SK-N-SH (cell line): Measurements from ENCODE around the gene LILRB4. TPM values are rescaled to one million over a fixed set of nuclear protein-coding genes. Genes with fewer than 3 reads are reported as not detected.

ENCODE experiments used
- CTCF ChIA-PET: fragments of 300-600, 350-600 bp; formaldehyde crosslinking; extraction: SDS; loops from one replicate; lab custom pipeline; 2021; lab: Yijun Ruan, JAX
- POLR2A ChIA-PET: fragments of 350-600 bp; sonication (Branson Sonifier 250); formaldehyde crosslinking; extraction: SDS; loops from one replicate; lab custom pipeline; 2020; ENCODE audit warnings: antibody characterized with exemption, inconsistent platforms; lab: Yijun Ruan, JAX
- DNase-seq: peaks from one replicate; pipeline ENCODE4 v3.0.0; 2012
- H2AFZ ChIP-seq: fragments of 200-600 bp; sonication (generic); 2 replicates; pipeline ENCODE4 v1.8.1; 2016; ENCODE audit warnings: antibody characterized with exemption, mild to moderate bottlenecking, low read depth
- H3F3A ChIP-seq: fragments of 200-600 bp; sonication (generic); replicated peaks from 2 replicates; pipeline ENCODE3; 2016; ENCODE audit warnings: antibody characterized with exemption, mild to moderate bottlenecking; ENCODE audit not compliant: insufficient read depth
- H3K27ac ChIP-seq, 2 experiments: fragments of 200-500 bp in 1 of 2; fragments of 200-600 bp in 1 of 2; sonication (Bioruptor generic) in 1 of 2; sonication (generic), shearing (Covaris generic) in 1 of 2; 2 replicates each; pipeline versions ENCODE4 v1.5.1 to v1.6.1; 2014 to 2016; ENCODE audit warnings: low read depth in 2 of 2, inconsistent platforms in 1 of 2, low read length in 1 of 2, mild to moderate bottlenecking in 1 of 2, mixed read lengths in 1 of 2
- H3K27me3 ChIP-seq: fragments of 200-600 bp; sonication (generic), shearing (Covaris generic); 2 replicates; pipeline ENCODE4 v1.6.1; 2016; ENCODE audit warnings: mixed run types; ENCODE audit not compliant: insufficient read depth
- H3K36me3 ChIP-seq, 2 experiments: fragments of 200-500 bp in 1 of 2; fragments of 200-600 bp in 1 of 2; sonication (Bioruptor generic) in 1 of 2; sonication (generic) in 1 of 2; replicated peaks in 1 of 2; 2 replicates each; pipeline versions ENCODE3 to v1.5.1; 2014 to 2016; ENCODE audit warnings: low read length in 1 of 2, mild to moderate bottlenecking in 1 of 2; ENCODE audit not compliant: insufficient read depth in 2 of 2, control insufficient read depth in 1 of 2
- H3K4me1 ChIP-seq, 2 experiments: fragments of 200-500 bp in 1 of 2; fragments of 200-600 bp in 1 of 2; sonication (Bioruptor generic) in 1 of 2; sonication (generic), shearing (Covaris generic) in 1 of 2; 2 replicates each; pipeline versions ENCODE4 v1.5.1 to v1.6.1; 2014 to 2016; ENCODE audit warnings: low read depth in 1 of 2, low read length in 1 of 2, mixed run types in 1 of 2; ENCODE audit not compliant: insufficient read depth in 2 of 2, control insufficient read depth in 1 of 2
- H3K4me2 ChIP-seq: fragments of 200-600 bp; sonication (generic), shearing (Covaris generic); 2 replicates; pipeline ENCODE4 v1.6.1; 2017; ENCODE audit warnings: mixed run types
- H3K4me3 ChIP-seq, 2 experiments: fragments of 200-500 bp in 1 of 2; fragments of 200-600 bp in 1 of 2; sonication (Bioruptor generic) in 1 of 2; sonication (generic), shearing (Covaris generic) in 1 of 2; 2 replicates each; pipeline versions ENCODE4 v1.5.1 to v1.8.1; 2014 to 2016; ENCODE audit warnings: low read depth in 2 of 2, inconsistent platforms in 1 of 2, low read length in 1 of 2, mild to moderate bottlenecking in 1 of 2, mixed read lengths in 1 of 2, moderate library complexity in 1 of 2
- H3K79me2 ChIP-seq: fragments of 200-600 bp; sonication (generic); 2 replicates; pipeline ENCODE4 v1.8.1; 2017; ENCODE audit warnings: mild to moderate bottlenecking; ENCODE audit not compliant: insufficient read depth
- H3K9ac ChIP-seq: fragments of 200-600 bp; sonication (generic); 2 replicates; pipeline ENCODE4 v1.6.1; 2017; ENCODE audit warnings: mixed run types
- H3K9me2 ChIP-seq: fragments of 200-600 bp; sonication (generic); 2 replicates; pipeline ENCODE4 v1.6.1; 2017; ENCODE audit warnings: mixed run types
- H3K9me3 ChIP-seq: fragments of 200-600 bp; sonication (generic); 2 replicates; pipeline ENCODE4 v1.6.1; 2017; ENCODE audit warnings: mixed run types, mild to moderate bottlenecking, moderate library complexity
- H4K20me1 ChIP-seq: fragments of 200-600 bp; sonication (generic); 2 replicates; pipeline ENCODE4 v1.6.1; 2017; ENCODE audit warnings: mild to moderate bottlenecking, mixed run types; ENCODE audit not compliant: insufficient read depth
- CHD2 ChIP-seq: fragments of 150-350 bp; IDR thresholded peaks from 2 replicates; pipeline ENCODE4 v1.6.1; 2018; ENCODE audit warnings: low read length; ENCODE audit not compliant: partially characterized antibody
- FOXM1 ChIP-seq: IDR thresholded peaks from 2 replicates; pipeline ENCODE4 v1.4.0; 2012; ENCODE audit warnings: low read depth, mild to moderate bottlenecking
- JUND ChIP-seq: IDR thresholded peaks from 2 replicates; pipeline ENCODE4 v1.4.0; 2012
- MXI1 ChIP-seq: IDR thresholded peaks from 2 replicates; pipeline ENCODE4 v1.6.1; 2012; ENCODE audit warnings: mild to moderate bottlenecking, low read depth, low read length, improper control_type of control experiment
- RCOR1 ChIP-seq: fragments of 150-350 bp; IDR thresholded peaks from 2 replicates; pipeline ENCODE4 v1.6.1; 2017; ENCODE audit warnings: antibody characterized with exemption, low read length
- REST ChIP-seq: IDR thresholded peaks from 2 replicates; pipeline ENCODE4 v1.6.1; 2012; ENCODE audit warnings: mild to moderate bottlenecking, low read depth, low read length, moderate library complexity
- RXRA ChIP-seq: IDR thresholded peaks from 2 replicates; pipeline ENCODE4 v1.4.0; 2012; ENCODE audit warnings: low read depth, mild to moderate bottlenecking, borderline replicate concordance
- TAF1 ChIP-seq: IDR thresholded peaks from 2 replicates; pipeline ENCODE4 v1.6.1; 2012; ENCODE audit warnings: low read depth, mild to moderate bottlenecking, low read length, moderate library complexity, borderline replicate concordance
- TCF12 ChIP-seq: IDR thresholded peaks from 2 replicates; pipeline ENCODE4 v1.4.0; 2012
- ZBTB33 ChIP-seq: IDR thresholded peaks from 2 replicates; pipeline ENCODE4 v1.4.0; 2012; ENCODE audit warnings: low read depth, borderline replicate concordance
- WGBS: methylation state at CpG from one replicate; pipeline ENCODE4 v1.1.6; 2017; ENCODE audit warnings: low lambda C conversion rate; 5-methylcytosine and 5-hydroxymethylcytosine counted together
- polyA plus RNA-seq, 3 experiments: library from polyadenylated mRNA; depleted of rRNA; stranded (reverse); fragments of >200 nt; gene quantifications; 2 replicates each; pipeline ENCODE4 v1.2.3, GENCODE V29; 2012
- TF ChIP-seq, protein P1 (sequence below): fragments of 200-600 bp; sonication (generic); IDR thresholded peaks from 2 replicates; pipeline ENCODE4 v1.6.1; 2017; ENCODE audit warnings: antibody characterized with exemption, mild to moderate bottlenecking, moderate library complexity

Gene LILRB4
- polyA plus RNA-seq, 1 of the 3 experiments (the other 2 are of a cell fraction), result not detected

DNA sequence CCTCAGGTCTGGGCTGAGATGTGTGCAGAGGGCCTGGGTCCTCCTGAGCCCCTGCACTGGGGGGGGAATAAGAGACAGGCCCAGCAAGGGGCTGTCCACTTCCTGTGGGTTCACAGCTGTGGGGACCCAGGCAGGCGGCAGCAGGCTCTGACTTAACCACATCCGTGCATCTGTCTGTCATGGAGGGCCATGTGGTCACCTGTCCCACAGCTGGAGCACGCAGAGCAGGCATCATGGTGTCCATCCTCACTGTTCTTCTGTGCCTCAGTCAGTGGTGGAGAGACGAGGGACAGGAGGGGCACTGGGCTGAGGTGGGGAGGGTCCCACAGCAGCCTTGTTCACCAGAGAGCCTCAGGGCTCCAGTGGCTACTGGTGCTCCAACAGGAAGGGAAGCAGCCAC lies 45.2 kb downstream of the LILRB4 start:
- Histone ChIP-seq H3K36me3 (no peaks in the 10 kb centered on the region), H2AFZ (no peak overlapping the region), H3K9ac (no peak overlapping the region), H3K4me1 (no peaks in the 10 kb centered on the region), H3K27ac (no peak overlapping the region), H3K4me3 (no peak overlapping the region), H3K79me2 (no peaks in the 10 kb centered on the region), H3K9me2 (no peaks in the 10 kb centered on the region), H3K27me3 (no peaks in the 10 kb centered on the region), H4K20me1 (no peaks in the 10 kb centered on the region), H3F3A (no peaks in the 10 kb centered on the region), H3K4me2 (no peak overlapping the region), H3K9me3 (no peaks in the 10 kb centered on the region)
- TF ChIP-seq ZBTB33 (no peak), FOXM1 (no peak), REST (no peak), MXI1 (no peak), RCOR1 (no peak), CHD2 (no peak), RXRA (no peak), JUND (no peak), TCF12 (no peak)
- TF ChIP-seq, protein P1, sequence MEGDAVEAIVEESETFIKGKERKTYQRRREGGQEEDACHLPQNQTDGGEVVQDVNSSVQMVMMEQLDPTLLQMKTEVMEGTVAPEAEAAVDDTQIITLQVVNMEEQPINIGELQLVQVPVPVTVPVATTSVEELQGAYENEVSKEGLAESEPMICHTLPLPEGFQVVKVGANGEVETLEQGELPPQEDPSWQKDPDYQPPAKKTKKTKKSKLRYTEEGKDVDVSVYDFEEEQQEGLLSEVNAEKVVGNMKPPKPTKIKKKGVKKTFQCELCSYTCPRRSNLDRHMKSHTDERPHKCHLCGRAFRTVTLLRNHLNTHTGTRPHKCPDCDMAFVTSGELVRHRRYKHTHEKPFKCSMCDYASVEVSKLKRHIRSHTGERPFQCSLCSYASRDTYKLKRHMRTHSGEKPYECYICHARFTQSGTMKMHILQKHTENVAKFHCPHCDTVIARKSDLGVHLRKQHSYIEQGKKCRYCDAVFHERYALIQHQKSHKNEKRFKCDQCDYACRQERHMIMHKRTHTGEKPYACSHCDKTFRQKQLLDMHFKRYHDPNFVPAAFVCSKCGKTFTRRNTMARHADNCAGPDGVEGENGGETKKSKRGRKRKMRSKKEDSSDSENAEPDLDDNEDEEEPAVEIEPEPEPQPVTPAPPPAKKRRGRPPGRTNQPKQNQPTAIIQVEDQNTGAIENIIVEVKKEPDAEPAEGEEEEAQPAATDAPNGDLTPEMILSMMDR, result no peak
- no peak for DNase-seq
- WGBS, result 7% methylated on average over 3 of the region's 4 CpGs
- ChIA-PET POLR2A (no interaction called here), CTCF (no interaction called here)

DNA sequence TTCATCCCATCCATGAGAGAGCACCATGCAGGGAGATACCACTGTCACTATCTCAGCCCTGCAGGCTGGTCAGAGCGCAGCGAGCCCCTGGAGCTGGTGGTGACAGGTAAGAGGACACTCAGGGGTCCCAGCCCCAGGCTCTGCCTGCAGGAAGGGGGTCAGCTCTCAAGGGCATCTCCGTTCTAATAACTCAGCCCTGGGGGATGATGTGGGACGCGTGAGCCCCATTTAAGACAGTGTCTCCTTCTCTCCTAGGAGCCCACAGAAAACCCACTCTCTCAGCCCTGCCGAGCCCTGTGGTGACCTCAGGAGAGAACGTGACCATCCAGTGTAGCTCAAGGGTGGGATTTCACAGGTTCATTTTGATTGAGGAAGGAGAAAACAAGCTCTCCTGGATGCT lies 46.0 kb downstream of the LILRB4 start:
- DNase-seq, result no peak
- Histone ChIP-seq H3K79me2 (no peaks in the 10 kb centered on the region), H3K4me3 (no peak overlapping the region), H3K9ac (no peak overlapping the region), H3K9me2 (no peaks in the 10 kb centered on the region)
- CTCF ChIA-PET, result no interaction called here
- TF ChIP-seq TAF1, result no peak
- TF ChIP-seq, all 33 proteins: peak for 0
- Histone ChIP-seq H3K27ac (no peak overlapping the region), H2AFZ (no peak overlapping the region), H3K27me3 (no peaks in the 10 kb centered on the region), H4K20me1 (no peaks in the 10 kb centered on the region), H3F3A (no peaks in the 10 kb centered on the region), H3K4me1 (no peaks in the 10 kb centered on the region), H3K4me2 (no peak overlapping the region), H3K36me3 (no peaks in the 10 kb centered on the region), H3K9me3 (no peaks in the 10 kb centered on the region)
- POLR2A ChIA-PET, result no interaction called here
- 0% methylated on average over 2 of the region's 7 CpGs for WGBS
